CD4-positive, alpha-beta T cell treated with Interleukin-1 beta for 1 hour (primary cell): ENCODE results near the gene RNF151.

Source experiments
- DNase-seq, 2 donors: peaks; one replicate each; pipeline ENCODE4 v3.0.0-alpha.2; 2020 to 2022

Gene RNF151

GRCh38 chr16:1978476-1979120 lies 11.9 kb downstream of the RNF151 start:
- DNase-seq: no peak

GRCh38 chr16:1979271-1980029 lies 12.8 kb downstream of the RNF151 start:
- peak; percentile 28 to 46 for DNase-seq

- no peak for DNase-seq
These were observed 13.5 kb downstream of the RNF151 start for GRCh38 chr16:1980030-1980769.

- no peak for DNase-seq
These were observed 14.1 kb downstream of the RNF151 start for GRCh38 chr16:1980770-1981087.

- no peak for DNase-seq
These were observed 14.8 kb downstream of the RNF151 start, which contains the start of gene NOXO1 for GRCh38 chr16:1981398-1981836. NOXO1 (minus strand) TSS chr16:1981469; CDS start chr16:1981179, 290 bp downstream.

- no peak for DNase-seq
These were observed 15.4 kb downstream of the RNF151 start for GRCh38 chr16:1982013-1982433.

GRCh38 chr16:1982991-1983543 lies 16.4 kb downstream of the RNF151 start:
- DNase-seq: no peak

- peak; percentile 80 to 86 for DNase-seq
These were observed 17.1 kb downstream of the RNF151 start, which contains the start of gene GFER for GRCh38 chr16:1983544-1984346. GFER (plus strand) TSS chr16:1984193; CDS start chr16:1984219, 26 bp downstream.

- no peak for DNase-seq
These were observed 17.9 kb downstream of the RNF151 start for GRCh38 chr16:1984347-1985225.

- DNase-seq: no peak
These were observed 19.0 kb downstream of the RNF151 start for GRCh38 chr16:1985466-1986150.

- no peak for DNase-seq
These were observed 20.5 kb downstream of the RNF151 start for GRCh38 chr16:1987198-1987597.

GRCh38 chr16:1989209-1990100 lies 22.8 kb downstream of the RNF151 start, which contains the start of gene SYNGR3:
SYNGR3 (plus strand) TSS chr16:1989970; CDS start chr16:1990103, 133 bp downstream.
- no peak for DNase-seq

GRCh38 chr16:1990101-1990350 lies 23.4 kb downstream of the RNF151 start:
- no peak for DNase-seq

- DNase-seq: peak; percentile 64 to 72
These were observed 23.9 kb downstream of the RNF151 start for GRCh38 chr16:1990351-1991134.

- peak; percentile 70 to 81 for DNase-seq
These were observed 24.5 kb downstream of the RNF151 start for GRCh38 chr16:1991135-1991551.

GRCh38 chr16:1991588-1991947 lies 24.9 kb downstream of the RNF151 start:
- no peak for DNase-seq

GRCh38 chr16:1991948-1992703 lies 25.5 kb downstream of the RNF151 start:
- DNase-seq: peak; percentile 97 to 98

GRCh38 chr16:1992704-1993317 lies 26.2 kb downstream of the RNF151 start:
- no peak for DNase-seq
